Putamen (tissue), 1 donor: ENCODE results near the gene ZMIZ1.
"Not testable (repeated sequence)": the region's sequence is repeated elsewhere in the genome, so short reads cannot be mapped to it uniquely, and the experiment has no call there.

ENCODE experiments used
- DNase-seq: peaks from one replicate; pipeline ENCODE4 v3.0.0-alpha.2; 2016; ENCODE audit warnings: low spot score

The ZMIZ1 gene

DNA sequence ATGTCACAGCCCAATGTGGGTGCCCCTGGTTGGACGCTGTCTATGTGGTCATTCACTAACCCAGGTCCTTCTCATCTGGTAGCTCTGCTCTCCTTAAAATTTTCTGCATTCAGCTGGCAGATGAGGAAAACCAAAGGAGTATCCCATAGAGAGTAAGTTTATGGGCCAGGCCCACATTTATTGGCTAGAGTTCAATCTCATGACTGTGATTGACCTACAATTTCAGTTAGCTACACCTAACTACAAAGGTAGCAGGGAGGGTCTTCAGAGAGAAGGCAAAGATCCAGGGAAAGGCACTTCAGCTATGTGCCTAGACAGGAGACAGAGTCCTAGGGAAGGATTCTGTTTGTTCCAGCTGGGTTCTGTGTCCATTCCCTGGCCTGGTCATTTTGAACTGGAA lies 254.8 kb downstream of the ZMIZ1 start:
- no peak for DNase-seq

DNA sequence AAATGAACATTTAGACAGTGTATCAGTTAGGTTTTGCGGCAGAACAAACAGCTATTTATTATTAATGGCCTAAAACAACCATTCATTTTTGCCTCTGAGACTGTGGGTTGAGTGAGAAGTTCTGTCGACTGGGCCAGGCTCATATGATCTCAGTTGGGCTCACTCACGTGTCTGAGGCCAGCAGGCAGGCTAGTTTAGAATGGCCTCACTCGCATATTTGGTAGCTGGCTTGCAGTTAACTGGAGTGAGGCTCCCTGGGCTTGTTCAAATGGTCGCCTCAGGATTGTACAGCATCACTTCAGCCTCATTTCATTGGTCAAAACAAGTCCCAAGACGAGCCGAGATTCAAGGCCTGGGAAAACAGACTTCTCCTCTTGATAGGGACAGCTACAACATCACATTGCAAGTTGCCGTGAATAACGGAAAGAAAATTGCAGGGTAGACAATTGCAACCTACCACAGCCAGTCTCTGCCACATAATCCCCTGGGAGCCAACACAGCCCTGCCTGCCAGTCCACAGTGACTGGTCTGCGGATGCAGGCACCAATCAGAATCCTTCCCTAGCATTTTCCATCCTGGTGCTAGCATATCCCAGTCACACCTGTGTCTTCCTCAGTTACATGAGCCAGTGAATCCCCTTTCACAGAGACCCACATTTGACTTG lies 255.4 kb downstream of the ZMIZ1 start:
- DNase-seq, result no peak

DNA sequence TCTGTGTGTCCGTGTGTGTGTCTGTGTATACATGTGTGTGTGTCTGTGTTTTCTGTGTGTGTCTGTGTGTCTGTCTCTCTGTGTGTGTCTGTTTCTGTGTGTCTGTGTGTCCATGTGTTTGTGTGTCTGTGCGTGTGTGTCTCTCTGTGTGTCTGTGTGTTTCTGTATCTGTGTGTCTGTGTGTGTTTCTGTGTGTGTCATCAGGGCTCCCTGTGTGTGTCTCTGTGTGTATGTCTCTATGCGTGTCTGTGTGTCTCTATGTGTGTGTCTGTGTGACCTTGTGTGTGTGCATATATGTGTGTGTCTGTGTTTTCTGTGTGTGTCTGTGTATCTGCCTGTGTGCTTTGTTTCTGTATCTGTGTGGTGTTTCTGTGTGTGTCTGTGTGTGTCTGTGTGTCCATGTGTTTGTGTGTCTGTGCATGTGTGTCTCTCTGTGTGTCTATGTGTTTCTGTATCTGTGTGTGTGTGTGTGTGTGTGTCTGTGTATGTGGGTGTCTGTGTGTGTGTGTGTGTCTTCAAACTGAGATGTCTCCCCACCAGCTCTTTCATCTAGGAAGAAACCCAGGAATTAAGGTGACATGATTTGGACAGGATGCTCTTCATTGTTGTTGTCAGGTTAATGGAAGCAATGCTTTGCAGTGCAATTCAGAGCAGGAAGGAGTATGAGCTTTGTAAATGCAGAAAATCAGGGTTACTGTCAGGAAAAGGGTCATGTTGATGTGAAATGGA lies 257.8 kb downstream of the ZMIZ1 start:
- no peak for DNase-seq

DNA sequence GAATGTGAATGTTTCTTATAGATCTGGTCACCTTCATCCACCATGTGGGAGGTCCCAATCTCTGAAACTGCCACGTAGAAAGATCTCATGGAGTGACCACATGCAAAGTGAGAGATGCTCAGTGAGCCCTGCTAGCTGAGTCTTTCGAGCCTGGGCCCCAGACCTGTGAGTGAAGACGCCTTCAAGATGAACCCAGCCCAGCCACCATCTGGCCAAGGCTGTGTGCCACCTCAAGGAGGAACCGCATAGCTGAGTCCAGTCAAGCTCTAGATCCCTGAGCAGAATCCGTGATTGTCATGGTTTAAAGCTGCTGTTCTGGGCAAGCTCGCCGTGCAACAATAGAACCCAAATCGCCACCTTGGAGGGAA lies 258.3 kb downstream of the ZMIZ1 start:
- no peak for DNase-seq

DNA sequence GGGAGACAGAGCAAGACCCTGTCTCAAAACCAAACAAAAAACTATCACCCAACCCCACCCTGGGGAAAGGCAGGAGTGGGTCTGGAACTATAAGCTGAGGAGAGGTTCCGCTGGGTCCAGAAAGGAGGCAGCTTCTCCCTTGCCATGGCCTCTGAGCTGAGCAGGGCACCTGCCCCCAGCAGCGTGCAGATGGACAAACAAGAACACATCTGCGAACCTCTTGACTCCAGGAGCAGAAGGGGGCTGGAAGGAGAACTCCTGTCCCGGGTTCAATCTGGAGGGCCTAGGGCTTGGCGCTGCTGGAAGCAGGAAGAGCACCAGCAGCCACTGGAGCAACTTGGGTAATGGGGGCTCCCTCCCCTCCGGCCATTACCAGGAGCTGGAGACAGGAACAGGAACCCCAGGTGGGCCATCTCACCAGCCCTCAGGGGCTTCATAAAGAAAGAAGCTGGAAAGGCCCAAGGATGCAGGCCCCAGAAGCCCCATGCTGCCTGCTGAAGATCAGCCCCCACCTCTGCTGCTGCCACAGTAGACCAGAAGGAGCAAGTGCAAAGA lies 259.5 kb downstream of the ZMIZ1 start:
- no peak for DNase-seq

DNA sequence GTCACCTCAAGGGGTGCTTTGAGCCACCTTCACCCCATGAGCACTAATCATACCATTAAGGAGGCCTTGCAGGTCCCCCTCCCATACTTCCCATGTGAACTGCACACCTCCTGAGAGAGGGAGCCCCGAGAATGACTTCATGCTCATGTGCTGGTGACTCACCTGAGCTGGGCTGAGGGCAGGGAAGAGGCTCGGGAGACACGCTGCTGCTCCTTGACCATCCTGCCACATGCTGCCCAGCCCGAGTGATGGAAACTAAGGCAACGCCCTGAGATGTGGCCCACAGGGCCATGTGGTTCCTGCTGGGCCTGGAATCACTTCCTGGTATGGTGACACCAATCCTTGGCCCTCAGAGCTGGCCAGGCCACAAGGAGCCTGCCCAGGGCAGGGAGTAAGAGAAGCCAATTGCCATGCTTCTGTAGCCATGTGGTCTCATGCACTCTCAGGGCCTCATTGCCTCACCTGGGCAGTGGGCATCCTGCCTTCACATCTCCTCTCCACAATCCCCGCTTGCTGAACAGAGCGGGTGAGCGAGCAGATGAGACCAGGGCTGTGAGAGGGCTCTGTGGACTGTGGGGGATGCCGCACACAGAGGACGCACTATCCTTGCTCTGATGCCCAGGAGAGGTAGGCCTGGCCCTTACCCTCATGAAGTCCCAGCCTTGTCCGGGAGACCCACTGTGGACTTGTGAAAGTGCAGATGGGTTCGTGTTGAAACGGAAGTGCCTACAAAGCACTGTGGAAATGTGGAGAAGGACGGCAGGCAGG lies 260.2 kb downstream of the ZMIZ1 start:
- no peak for DNase-seq

DNA sequence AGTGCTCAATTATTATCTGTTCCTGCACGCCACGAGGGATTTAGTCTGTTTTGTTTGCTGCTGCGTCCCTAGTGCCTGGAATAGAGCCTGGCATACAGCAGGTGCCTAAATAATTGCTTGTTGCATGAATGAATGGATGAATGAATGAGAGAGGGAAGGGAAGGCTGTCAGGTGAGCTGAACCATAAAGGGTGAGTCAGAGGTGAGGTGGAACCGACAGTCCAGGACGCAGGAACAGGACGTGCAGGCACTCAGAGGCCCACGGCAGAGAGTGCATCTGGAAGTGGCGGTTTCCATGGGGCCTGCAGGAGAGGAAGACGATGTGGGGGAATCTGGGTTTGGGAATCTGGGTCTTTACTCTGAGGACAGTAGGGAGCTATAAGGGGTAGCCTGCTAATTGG lies 260.8 kb downstream of the ZMIZ1 start:
- no peak for DNase-seq

DNA sequence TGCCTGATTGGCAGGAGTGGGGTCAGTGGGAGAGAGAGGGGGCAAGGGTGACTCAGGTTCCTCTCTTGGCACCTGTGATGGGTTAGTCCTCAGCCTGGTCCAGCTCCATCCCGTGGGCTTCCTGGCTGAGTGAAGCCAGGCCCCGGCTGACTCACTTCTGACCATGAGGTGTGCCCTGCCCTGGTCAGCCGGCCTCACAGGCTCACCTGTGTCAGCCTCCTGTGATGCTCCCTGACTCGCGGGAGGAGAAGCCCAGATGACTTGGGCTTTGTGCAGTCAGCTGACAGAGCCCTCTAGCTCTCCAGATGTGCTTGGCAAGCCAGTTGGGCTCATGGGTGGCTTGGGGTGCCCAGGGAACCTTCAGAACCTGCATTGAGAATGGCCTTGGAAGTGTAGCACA lies 262.5 kb downstream of the ZMIZ1 start:
- no peak for DNase-seq

DNA sequence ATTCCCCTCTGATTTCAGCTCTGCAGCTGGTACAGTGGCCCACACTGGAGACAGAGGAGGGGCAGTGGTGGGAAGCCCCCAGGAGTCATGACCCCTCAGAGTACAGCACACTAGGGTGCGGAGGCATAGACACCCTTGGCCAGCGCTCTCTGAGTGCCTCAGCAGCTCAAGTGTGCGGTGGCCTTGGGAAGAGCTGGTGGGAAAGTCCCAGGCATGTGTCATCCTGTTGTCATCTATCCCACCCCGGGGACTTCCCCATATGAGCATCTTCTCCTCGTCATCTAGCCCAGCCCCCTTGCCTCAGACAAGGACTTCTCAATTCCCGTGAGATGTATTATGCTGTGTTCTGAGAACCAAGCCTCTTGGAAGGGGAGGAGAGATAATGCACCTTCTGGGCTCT lies 262.9 kb downstream of the ZMIZ1 start:
- DNase-seq, result no peak

DNA sequence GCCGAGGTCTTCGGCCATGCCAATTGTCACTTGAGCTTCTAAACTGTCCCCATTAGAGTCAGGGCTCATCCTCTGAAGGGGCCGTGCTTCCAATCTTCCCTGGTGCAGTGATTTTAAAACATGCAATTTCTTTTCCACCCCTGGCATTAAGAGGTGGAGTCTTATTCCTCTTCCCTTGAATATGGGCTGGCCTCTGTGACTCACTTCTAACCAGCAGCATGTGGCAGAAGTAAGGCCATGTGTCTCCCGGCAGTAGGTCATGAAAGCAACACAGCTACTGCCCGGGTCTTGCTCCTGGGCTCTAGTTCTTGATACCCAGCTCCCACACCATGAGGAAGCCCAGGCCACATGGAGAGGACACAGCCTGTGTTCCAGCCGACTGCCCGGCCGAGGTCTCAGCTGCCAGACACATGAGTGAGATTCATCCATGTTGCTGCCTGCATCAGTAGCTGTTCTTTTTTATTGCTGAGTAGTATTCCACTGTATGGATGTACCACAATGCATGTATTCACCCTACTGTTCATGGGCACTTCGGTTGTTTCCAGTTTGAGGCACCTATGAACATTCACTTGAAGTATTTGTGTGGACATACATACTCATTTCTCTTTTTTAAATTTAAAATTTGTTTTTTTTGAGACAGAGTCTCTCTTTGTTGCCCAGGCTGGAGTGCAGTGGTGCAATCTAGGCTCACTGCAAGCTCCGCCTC lies 264.0 kb downstream of the ZMIZ1 start:
- DNase-seq, result not testable (repeated sequence)

DNA sequence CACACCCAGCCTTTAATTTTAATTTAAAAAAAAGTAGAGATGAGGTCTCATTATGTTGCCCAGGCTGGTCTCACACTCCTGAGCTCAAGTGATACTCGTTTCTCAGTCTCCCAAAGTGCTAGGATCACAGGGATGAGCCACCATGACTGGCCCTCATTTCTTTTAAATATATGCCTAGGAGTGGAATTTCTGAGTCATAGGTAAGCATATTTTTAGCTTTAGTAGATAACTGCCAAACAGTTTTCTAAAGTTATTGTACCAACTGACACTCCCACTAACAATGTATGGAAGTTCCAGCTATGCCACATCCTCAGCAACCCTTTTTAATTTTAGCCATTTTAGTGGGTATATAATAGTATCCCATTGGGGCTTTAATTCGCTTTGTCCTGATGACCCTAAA lies 264.7 kb downstream of the ZMIZ1 start:
- DNase-seq, result no peak

DNA sequence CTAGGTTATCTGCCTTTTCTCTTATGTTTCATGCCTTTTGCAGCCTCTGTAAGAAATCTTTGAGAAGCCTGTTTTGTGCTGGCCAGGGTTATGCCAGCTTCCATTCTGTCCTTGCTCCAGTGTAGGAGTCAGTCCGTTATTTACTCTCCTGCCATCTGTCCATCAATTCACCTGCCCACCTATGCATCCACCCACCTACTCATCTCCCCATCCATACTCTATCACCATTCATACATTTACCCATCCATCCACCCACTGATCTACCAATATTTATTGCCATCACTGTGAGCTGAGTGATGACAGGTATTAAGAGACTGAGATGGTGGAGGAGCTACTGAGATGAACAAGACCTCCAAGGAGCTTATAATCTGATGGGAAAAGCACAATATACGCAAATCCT lies 265.8 kb downstream of the ZMIZ1 start:
- no peak for DNase-seq

DNA sequence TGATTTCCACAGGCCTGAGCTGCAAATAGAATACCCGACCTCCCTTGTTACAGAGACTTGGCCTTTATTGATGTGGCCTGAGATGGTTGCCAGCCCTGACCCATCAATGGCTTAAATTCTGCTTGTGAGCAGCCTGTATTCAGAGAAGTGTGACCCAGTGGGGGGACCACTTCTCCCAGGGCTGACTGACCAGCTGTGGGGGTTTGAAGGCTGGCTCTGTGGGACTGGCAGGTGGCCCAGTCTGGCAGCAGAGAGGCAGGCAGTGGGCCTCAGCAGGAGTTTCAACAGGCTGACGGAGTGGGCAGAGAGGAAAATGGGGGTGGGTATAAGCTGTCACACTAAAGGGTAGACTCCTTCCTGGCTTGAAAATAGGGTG lies 266.3 kb downstream of the ZMIZ1 start:
- DNase-seq, result peak; percentile 89

DNA sequence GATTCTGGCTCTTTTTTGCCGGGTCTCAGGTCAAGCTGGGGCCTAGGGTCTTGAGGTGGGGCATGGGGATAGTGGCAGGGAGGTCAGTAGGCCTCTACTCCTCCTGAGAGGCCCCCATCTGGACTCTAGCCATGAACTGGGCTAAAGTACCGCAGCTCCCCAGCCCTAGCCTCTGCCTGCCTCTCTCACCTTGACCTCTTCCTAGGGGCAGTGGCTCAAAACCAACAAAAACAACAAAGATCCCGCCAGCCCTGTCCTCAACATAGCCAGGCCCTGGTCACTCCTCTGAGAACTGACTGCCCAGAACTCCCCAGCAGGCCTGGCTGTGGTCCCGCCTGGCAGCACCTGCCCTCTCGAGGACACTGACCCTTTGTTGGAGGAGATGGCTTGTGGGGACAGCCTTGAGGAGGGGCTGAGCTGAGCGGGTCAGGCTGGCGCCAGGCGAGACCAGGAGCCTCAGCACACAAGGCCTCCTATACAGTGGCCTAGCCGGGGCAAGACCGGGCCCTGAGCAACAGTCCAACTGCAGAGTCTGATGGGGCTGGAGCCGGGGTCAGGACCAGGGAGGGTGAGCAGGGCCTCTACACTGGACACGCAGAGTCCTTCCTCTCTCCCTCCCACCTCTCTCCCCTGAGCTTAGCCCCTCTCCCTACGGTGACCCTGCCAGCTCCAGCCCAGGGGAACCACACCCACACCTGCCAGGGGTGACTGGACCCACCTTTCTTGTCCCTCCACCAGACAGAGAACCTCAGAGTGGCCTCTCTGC lies 266.9 kb downstream of the ZMIZ1 start:
- DNase-seq, result peak; percentile 98

DNA sequence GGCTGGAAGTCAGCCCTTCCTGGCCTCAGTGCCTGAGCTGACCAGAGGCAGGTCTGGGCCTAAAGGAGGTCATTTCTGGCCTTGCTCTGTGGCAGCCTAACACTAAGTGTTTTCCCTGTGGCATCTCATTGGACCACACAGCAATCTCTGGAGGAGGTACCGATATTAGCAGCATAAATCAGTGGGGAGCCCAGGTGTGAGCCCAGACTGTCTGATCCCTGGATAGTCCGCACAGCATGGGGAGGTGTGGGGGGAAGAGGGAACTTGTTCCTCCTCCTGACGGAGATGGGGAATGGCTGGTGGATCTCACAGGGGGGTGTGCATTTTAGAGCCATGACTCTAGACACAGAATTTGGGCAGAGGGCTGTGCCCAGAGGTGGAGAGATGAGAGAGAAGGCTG lies 267.5 kb downstream of the ZMIZ1 start:
- no peak for DNase-seq

DNA sequence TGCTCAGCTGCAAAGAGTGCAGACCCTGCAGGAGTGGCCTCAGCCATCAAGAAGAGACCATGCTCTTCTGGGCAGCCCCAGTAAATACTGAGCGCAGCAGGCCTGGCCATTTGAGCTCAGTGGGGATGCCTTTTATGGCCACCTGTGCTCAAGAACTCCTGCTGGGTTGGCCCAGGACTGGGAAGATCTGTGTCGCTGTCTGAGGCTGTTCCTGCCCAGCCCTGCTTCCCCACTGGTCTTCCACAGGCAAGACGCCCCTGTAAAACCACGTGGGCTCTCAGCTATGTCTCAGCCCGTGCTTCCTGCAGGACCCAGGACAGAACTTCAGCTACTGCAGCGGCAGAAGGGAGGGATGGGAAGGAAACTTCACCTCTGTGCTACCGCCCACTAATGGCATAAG lies 268.0 kb downstream of the ZMIZ1 start:
- no peak for DNase-seq

DNA sequence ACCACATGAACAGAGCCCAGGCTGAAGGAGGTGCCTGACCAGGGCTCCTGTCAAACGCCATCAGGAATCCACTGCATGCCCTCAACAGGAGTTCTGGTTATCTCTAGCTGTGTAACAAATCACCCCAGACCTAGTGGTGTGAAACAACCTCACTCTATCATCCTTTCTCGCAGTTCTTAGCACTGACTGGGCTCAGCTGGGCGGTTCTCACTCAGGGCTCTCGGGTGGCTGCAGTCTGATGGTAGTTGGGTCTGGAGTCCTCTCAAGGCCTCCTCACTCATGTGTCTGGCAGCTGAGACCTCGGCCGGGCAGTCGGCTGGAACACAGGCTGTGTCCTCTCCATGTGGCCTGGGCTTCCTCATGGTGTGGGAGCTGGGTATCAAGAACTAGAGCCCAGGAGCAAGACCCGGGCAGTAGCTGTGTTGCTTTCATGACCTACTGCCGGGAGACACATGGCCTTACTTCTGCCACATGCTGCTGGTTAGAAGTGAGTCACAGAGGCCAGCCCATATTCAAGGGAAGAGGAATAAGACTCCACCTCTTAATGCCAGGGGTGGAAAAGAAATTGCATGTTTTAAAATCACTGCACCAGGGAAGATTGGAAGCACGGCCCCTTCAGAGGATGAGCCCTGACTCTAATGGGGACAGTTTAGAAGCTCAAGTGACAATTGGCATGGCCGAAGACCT lies 269.2 kb downstream of the ZMIZ1 start:
- not testable (repeated sequence) for DNase-seq

DNA sequence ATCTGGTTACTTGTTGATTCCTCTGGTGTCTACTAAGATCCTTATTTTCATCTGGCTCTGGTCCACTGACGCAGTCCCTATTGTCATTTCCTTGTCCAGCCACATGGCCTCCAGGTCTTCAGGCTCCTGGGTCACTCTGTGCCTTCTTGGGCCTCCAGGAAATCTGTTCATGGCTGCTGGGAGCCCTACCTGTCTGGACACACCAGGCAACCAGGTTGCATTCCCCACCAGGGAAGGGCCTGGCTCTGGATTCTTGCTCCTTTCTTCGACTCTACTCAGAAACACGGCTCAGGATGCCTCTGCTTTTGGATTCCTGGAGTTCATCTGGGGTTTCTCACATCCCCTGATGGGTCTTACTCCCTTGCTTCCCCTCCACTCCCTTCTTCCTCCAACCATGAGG lies 270.5 kb downstream of the ZMIZ1 start:
- DNase-seq, result no peak

DNA sequence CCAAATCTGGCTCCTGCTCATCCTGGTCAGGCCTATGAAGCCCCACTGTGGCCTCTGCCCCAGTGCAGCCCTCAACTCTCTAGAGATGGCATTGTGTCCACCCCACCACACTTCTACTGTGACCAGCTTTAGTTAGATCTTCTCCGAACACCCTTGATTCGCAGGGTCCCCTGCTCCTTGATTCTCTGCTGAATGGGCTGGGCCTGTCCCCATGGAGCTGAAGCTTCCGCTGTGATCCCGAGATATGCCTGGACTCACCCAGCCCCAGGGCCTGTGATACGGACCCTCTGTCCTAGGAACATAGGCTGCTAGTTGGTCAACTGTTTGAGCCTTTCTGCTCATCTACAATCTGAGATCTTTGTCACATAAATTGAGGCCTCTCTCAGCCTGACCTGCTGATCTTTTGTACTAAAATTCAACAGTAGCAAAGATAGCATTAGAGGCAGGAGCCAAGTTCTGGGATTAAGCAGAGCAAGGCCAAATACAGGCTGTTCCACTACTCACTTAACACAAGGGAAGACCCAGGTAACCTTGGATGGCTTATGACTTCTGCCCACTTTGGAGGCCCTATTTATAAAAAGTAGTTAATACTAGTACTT lies 272.0 kb downstream of the ZMIZ1 start:
- no peak for DNase-seq

DNA sequence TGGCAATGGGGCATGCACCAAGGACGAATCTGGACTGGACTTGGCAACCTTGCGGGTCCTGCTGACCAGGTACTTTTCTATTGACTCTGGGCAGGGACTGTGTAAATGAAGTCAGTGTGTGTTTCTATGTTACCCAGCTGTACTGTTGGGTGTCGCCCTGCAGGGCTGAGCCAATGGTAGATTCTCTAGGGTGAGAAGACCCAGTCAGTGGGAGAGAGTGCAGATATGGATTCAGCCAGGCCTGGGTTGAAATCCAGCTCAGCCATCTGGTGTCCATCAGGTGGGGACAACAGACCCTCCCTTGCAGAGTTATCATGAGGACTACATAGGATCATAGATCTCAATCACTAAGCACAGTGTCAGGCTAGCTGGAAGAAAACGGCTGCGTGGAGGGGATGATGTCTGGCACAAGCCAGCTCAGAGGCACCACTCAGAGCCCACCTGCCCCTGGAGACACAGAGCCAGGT lies 273.6 kb downstream of the ZMIZ1 start:
- no peak for DNase-seq
